ENCODE measurements around the gene NTSR1.

DNA sequence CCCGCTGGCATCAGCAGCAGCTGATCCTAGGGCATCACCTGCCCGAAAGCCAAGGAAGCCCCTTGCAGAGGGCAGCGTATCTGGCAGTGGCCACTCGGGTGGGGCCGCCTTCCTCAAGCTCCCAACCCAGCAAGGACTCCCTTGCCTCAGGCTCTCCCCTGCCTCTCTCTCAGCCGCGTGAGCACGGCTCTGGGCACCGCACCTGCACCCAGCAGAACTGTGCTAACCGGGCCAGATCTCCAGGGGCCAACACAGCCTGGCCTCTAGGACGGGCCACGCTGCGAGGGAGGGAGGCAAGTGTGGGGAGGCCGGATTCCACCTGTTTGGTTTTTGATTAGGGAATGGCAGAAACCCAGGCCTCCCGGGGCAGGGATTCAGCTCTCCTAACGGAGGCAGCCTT, 75.9 kb downstream of the NTSR1 start:
- no peak for TF ChIP-seq POLR2A (IDR thresholded peaks at IDR 0.05)
- TF ChIP-seq, protein P1, sequence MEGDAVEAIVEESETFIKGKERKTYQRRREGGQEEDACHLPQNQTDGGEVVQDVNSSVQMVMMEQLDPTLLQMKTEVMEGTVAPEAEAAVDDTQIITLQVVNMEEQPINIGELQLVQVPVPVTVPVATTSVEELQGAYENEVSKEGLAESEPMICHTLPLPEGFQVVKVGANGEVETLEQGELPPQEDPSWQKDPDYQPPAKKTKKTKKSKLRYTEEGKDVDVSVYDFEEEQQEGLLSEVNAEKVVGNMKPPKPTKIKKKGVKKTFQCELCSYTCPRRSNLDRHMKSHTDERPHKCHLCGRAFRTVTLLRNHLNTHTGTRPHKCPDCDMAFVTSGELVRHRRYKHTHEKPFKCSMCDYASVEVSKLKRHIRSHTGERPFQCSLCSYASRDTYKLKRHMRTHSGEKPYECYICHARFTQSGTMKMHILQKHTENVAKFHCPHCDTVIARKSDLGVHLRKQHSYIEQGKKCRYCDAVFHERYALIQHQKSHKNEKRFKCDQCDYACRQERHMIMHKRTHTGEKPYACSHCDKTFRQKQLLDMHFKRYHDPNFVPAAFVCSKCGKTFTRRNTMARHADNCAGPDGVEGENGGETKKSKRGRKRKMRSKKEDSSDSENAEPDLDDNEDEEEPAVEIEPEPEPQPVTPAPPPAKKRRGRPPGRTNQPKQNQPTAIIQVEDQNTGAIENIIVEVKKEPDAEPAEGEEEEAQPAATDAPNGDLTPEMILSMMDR (IDR thresholded peaks at IDR 0.05), result no peak

Data from heart left ventricle (tissue), 13 donors.